ENCODE results near the gene FLNC.

The FLNC gene

DNA sequence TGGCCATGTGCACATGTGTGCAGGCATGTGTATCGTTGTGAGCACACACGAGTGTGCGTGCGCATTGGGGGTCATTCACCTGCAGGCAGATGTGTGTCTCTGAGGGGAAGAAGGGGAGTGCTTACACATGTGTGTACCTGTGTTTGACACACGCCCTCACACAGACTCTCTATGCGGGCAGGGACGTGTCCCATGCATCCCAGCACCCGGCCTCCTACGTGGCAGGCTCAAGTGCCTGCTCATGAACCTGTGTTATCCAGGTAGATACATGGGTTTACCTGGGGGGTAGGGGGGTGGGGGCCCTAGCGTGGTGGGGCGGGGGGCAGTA is 61.7 kb downstream of the FLNC start:
- H3K4me1 Mint-ChIP-seq, result peaks cover 2% of the 10 kb centered on the region
- H3K4me3 Mint-ChIP-seq, result no peak overlapping the region
- no peaks in the 10 kb centered on the region for H3K9me3 Mint-ChIP-seq
- CTCF ChIA-PET, result no interaction called here
- peaks cover 35% of the 10 kb centered on the region for H3K27me3 Mint-ChIP-seq
- no peaks in the 10 kb centered on the region for H3K36me3 Mint-ChIP-seq
- no peak for DNase-seq
- no peak overlapping the region for H3K27ac Mint-ChIP-seq

DNA sequence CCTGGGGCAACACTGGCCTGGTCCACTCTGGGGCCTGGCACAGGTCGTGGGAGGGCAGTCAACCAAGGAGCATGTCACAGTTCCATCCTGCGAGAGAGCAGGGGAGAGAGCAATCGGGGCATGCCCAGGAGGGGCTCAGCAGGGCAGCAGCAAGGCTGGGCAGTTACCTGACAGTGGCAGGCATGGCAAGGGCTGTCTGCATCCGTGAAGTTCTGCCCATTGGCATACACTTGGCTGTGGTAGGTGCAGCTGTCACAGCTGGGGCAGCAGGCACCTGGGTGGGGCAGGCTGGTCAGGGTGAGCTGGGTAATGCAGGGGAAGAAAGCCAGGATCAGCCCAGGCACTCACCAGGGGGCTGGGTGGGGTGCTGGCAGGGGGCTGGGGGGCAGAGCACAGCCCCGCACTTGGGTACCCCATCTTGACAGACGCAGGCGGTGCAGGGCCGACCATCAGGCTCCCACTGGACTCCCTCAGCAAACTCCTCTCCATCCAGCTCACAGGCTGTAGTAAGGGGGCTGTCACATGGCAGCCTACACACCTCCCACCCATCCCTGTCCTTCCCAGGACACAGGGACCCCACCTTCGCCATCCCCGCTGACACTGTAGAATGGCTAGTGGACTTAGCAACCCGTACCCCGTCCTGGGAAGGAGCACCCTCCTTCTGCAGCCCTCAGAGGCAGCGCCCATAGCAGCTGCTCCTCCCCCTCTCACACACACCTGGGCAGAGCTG is 62.5 kb downstream of the FLNC start:
- peaks cover 35% of the 10 kb centered on the region for H3K27me3 Mint-ChIP-seq
- CTCF ChIA-PET, result interaction anchor here (1.7 kb wide), 1 partner anchor 9 kb away, joined by 7 read pairs; no protein-coding TSS in a partner anchor
- no peak overlapping the region for H3K4me3 Mint-ChIP-seq
- no peak for DNase-seq
- H3K27ac Mint-ChIP-seq, result no peak overlapping the region
- H3K36me3 Mint-ChIP-seq, result no peaks in the 10 kb centered on the region
- peaks cover 2% of the 10 kb centered on the region for H3K4me1 Mint-ChIP-seq
- no peaks in the 10 kb centered on the region for H3K9me3 Mint-ChIP-seq

DNA sequence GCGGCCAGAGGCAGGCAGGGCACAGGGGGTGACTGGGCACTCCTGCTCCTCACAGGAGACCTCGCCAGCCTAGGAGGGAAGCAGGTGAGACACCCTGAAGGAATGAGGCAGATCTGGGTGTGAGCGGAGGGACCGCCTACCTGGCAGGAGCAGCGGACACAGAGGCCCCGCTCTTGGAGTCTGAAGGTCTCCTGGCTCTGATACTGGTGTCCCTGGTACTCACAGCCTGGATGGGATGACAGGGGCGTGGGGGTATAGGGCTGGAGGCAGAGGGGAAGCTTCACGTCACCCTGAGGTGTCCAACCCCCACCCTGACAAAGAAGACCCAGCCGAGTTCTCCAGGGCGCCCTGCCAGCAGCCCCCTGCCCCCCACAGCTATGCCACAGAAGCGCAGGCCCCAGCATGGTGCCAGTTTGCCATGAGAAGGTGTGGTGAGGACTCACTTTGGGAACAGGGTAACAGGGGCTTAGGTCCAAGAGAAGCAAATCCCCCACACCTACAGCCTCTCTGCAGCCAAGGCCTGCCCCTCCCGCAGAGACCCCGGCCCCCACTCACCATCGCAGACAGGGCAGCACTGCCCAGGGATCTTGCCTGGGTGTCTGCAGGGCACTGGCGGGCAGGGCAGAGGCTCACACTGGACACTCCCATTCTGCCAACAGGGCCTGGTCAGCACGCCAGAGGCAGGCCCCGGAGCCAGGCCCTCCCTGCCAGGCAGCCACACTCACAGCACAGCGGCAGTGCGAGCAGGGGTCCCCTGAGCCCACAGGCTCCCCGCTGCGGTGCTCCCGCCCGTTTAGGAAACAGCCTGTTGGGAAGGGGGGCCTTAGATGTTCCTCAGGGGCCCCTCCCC is 63.3 kb downstream of the FLNC start:
- CTCF ChIA-PET, result interaction anchor here (1.7 kb wide), 1 partner anchor 10 kb away, joined by 7 read pairs; no protein-coding TSS in a partner anchor
- DNase-seq, result no peak

DNA sequence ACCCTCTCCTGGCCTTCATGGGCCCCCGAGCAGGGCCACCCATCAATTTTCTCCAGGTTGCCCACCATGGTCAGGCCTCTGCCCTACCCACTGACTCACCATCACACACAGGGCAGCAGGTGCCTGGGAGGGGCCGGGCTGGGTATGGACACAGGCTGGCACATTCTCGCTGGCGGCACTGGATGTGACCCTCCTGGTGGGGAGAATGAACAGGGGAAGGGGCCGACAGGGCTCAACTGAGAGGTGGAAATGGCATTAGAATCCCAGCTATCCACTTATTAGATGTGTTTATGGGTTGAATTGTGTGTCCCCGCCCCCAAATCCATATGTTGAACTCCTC is 63.9 kb downstream of the FLNC start:
- Mint-ChIP-seq H3K27ac (no peak overlapping the region), H3K4me1 (peaks cover 2% of the 10 kb centered on the region), H3K9me3 (peaks cover 2% of the 10 kb centered on the region), H3K36me3 (peaks cover 3% of the 10 kb centered on the region), H3K27me3 (peaks cover 40% of the 10 kb centered on the region), H3K4me3 (no peak overlapping the region)
- CTCF ChIA-PET, result no interaction called here
- DNase-seq, result no peak

More for the DNA sequence above, 63.3 kb downstream of the FLNC start:
- Mint-ChIP-seq H3K36me3 (peaks cover 2% of the 10 kb centered on the region), H3K9me3 (peaks cover 1% of the 10 kb centered on the region), H3K27me3 (peaks cover 38% of the 10 kb centered on the region), H3K4me3 (no peak overlapping the region), H3K4me1 (peaks cover 2% of the 10 kb centered on the region), H3K27ac (no peak overlapping the region)

DNA sequence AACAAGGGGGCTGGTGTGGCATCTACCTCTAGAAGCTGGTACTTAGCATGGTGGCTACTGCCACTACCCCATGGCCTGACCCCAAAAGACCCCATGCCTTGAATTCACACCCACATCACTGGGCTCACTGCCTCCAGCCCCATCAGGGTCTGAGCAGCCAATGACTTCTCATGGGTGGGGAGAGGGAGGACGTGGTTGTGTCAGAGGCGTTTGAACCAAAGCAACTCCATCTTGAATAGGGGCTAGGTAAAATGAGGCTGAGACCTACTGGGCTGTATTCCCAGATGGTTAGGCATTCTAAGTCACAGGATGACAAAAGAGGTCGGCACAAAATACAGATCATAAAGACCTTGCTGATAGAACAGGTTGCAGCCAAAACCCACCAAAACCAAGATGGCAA is 65.1 kb downstream of the FLNC start:
- Mint-ChIP-seq H3K27me3 (peaks cover 40% of the 10 kb centered on the region), H3K4me3 (no peak overlapping the region), H3K4me1 (peaks cover 2% of the 10 kb centered on the region), H3K27ac (no peak overlapping the region), H3K9me3 (peaks cover 2% of the 10 kb centered on the region), H3K36me3 (peaks cover 3% of the 10 kb centered on the region)
- no peak for DNase-seq
- CTCF ChIA-PET, result no interaction called here

DNA sequence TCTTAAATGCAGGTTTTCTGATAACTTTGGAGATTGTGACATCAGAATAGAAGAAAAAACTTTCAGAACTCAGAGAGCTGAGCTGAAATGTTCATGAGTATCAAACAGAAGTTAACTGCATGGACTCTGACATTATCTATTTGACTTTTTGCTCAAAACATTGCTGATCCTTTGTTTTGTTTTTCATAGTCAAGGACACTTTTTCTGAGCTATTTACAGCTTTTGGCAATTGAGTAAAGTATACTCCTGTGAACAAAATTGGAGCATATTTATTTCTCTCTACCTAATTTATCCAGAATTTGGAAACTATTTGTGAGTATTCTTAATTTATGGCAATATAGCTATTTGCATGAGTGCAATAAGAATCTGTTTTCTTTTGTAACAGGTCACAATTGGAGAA is 69.2 kb downstream of the FLNC start:
- no peak for DNase-seq
- Mint-ChIP-seq H3K4me3 (no peak overlapping the region), H3K27ac (no peak overlapping the region), H3K4me1 (no peaks in the 10 kb centered on the region), H3K9me3 (peaks cover 2% of the 10 kb centered on the region), H3K36me3 (peaks cover 3% of the 10 kb centered on the region), H3K27me3 (peaks cover 23% of the 10 kb centered on the region)
- CTCF ChIA-PET, result interaction anchor here (1.3 to 1.5 kb wide), 2 partner anchors 192 to 311 kb away, joined by 5 read pairs; no protein-coding TSS in a partner anchor

DNA sequence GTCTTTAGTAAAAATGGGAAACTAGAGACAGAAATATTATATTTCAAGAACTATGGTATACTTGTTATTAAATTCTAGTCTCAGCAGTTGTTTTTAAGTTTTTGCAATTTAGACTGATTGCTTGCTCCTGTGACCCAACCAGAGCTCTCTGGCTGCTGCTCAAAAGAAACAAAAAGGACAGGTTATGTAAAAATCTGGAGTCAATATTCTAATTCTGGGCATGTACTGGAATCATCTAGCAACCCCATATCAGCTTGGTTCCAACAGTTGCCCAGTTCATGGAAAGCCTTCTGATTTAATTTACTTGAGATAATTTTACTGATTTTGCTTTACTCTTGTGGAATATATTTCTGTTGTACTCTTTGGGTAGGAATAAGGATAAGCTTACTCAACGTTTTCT is 70.0 kb downstream of the FLNC start:
- no peak for DNase-seq
- Mint-ChIP-seq H3K9me3 (peaks cover 2% of the 10 kb centered on the region), H3K27ac (no peak overlapping the region), H3K36me3 (peaks cover 3% of the 10 kb centered on the region), H3K4me3 (no peak overlapping the region), H3K4me1 (no peaks in the 10 kb centered on the region), H3K27me3 (peaks cover 27% of the 10 kb centered on the region)
- CTCF ChIA-PET, result interaction anchor here (1.3 to 1.5 kb wide), 2 partner anchors 191 to 310 kb away, joined by 5 read pairs; no protein-coding TSS in a partner anchor

DNA sequence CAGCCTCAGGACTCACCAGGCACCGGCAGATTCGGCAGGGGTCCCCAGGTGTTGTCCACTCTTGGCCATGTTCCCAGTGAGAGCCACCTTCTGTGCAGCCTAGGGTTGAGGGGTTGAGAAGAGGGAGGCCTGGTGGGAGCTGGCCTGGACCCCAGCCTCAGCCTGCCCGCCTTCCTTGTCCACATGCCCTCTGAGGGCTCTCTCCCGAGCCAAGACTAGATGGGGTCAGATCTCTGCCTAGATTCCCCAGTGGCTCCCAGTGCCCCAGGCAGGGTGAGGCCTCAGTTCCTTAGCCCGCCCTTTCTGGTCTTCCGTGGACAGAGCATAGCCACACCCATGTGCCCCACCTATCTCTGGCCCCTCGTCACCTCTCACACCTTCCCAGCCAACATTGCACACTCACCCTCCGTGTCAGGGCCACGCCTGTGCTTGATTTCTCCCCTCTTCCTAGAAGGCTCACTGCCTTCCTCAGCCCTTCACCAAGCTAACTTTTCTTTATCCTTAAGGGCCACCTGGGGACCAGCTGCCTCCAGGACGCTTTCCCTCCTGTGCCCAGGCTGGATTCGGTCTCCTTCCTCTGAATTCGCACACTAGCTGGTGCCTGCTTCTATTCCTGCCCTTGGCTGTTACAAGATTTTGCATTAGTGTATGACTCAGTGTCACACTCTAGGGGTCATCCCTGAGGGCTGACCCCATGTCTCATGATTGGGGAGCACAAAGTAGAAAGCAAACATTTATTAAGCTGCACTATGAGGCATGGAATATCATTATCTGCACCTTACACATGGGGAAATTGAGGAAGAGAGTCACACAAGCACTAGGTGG is 72.8 kb downstream of the FLNC start:
- CTCF ChIA-PET, result interaction anchor here (1.1 to 3.5 kb wide), 4 partner anchors 40 to 308 kb away, joined by 3 to 25 read pairs (median 3); partner anchors contain the start of gene ATP6V1F
- Mint-ChIP-seq H3K27ac (no peak overlapping the region), H3K4me1 (no peaks in the 10 kb centered on the region), H3K27me3 (peaks cover 43% of the 10 kb centered on the region), H3K4me3 (no peak overlapping the region), H3K9me3 (peaks cover 2% of the 10 kb centered on the region), H3K36me3 (peaks cover 3% of the 10 kb centered on the region)
- peak; percentile 11 for DNase-seq

DNA sequence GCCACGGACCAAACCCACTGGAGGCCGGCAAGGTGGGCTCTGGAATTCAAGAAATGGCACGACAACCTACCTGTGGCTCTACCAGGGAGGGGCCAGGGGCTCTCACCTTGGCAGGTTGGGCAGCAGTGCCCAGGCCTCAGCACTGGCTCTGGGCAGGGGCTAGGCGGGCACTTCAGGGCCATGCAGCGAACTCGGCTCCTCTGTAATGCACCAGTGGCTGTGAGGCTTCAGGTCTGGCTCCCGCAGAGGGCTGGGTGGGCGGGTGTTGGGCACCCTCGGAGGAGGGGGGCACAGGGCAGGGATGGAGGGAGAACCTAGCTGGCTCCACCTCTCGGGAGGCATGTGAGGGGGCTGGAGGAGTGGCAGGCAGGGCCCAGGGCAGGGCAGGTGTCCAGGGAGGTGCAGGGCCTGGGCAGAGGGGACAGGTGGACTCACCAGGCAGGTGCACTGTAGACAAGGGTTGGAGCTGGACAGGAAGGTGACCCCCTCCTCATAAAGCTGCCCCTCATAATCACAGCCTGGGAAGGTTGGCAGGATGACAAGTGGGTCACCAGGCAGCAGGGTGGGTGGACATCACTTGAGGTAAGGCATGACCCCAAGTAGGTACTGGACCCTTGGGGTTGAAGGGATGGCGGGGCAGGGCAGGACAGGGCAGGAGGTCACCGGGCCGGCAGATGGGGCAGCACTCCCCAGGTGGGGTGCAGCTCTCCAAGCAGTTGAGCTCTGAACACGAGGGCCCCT is 73.6 kb downstream of the FLNC start:
- no peaks in the 10 kb centered on the region for H3K9me3 Mint-ChIP-seq
- no peak overlapping the region for H3K27ac Mint-ChIP-seq

DNA sequence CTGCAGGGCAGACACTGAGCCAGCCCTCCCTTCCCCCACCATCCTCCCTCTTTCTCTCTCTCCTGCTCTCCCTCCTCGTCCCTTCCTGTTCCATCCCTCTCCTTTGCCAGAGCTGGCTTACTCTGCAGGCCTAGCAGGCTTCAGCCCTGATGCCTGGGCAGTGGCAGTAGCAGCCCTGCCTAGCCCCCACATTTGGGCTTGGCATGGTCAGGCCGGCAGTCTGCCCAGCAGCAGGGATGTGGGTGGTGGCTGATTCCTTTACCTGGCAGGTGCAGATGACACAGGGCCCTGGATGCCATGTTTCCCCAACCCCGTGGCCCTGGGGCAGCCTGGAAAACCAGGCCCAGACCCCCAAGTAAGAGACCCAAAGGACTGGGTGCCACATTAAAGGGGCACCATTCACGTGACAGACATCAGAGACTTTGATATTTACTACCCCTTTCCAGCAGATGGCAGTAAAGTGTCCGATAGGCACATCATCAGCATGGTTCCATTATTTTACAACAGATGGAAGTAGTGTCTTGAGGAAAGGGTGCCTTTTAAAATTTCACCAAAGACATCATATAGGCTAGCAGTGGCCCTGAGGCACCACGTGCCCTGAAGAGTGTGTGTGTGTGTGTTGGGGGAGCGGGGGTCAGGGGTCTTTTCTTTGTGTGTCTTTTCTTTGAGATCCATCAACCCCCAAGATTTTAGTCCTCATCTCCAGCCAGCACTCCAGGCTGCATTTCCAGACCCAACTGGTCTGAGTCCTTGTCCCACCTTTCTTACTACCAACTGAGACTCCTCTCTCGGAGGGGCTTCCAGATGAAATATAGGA is 74.4 kb downstream of the FLNC start:
- Mint-ChIP-seq H3K4me1 (no peaks in the 10 kb centered on the region), H3K36me3 (no peaks in the 10 kb centered on the region), H3K4me3 (no peak overlapping the region), H3K9me3 (no peaks in the 10 kb centered on the region), H3K27me3 (peaks cover 55% of the 10 kb centered on the region), H3K27ac (no peak overlapping the region)
- CTCF ChIA-PET, result interaction anchor here (0.7 to 3.5 kb wide), 4 partner anchors 42 to 259 kb away, joined by 3 to 25 read pairs (median 4); partner anchors contain the start of gene ATP6V1F
- DNase-seq, result peak; percentile 30

More for the DNA sequence above, 73.6 kb downstream of the FLNC start:
- Mint-ChIP-seq H3K27me3 (peaks cover 47% of the 10 kb centered on the region), H3K4me1 (no peaks in the 10 kb centered on the region), H3K4me3 (no peak overlapping the region), H3K36me3 (no peaks in the 10 kb centered on the region)
- CTCF ChIA-PET, result interaction anchor here (0.7 to 3.5 kb wide), 5 partner anchors 41 to 307 kb away, joined by 3 to 25 read pairs (median 4); partner anchors contain the start of gene ATP6V1F
- DNase-seq, result peak; percentile 19

DNA sequence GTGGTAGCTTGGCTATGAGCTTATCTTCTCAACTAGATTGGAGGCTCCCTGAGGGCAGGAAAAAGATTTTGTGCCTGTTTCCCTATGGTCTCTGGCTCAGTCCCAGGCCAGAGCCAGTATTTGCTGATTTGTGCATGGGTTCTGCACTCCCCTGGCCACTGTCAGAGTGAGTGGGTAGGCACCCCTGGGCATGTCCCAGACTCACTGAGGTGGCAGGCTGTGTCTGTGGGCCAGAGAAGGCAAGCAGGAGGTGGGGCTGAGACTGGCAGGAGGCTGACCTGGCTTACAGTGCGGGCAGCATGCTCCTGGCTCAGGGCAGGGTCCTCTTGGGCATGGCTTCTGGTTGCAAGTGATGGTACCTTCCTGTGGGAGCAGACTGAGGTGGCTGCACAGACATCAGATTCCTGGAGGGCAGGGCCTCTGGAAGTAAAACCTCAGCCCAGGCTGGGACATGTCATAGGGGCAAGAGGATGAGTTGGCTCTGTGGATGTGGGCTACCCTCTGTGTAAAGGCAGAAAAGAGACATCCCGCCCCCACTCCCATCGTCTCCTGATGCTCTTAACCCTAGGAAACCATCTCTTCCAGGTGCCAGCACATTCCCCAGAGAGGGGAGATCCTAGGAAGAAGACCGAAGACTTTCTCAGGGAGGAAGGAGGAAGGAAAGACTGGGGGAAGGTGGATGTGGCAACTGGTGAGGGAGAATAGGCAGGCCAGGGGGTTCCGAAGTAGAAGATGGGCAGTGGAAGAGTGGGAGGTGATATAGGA is 76.0 kb downstream of the FLNC start:
- H3K27ac Mint-ChIP-seq, result no peak overlapping the region

More for the DNA sequence above, 76.0 kb downstream of the FLNC start:
- Mint-ChIP-seq H3K4me1 (no peaks in the 10 kb centered on the region), H3K36me3 (no peaks in the 10 kb centered on the region), H3K9me3 (no peaks in the 10 kb centered on the region), H3K4me3 (no peak overlapping the region), H3K27me3 (peaks cover 71% of the 10 kb centered on the region)
- CTCF ChIA-PET, result interaction anchor here (1.1 kb wide), 1 partner anchor 184 kb away, joined by 7 read pairs; no protein-coding TSS in a partner anchor
- DNase-seq, result peak; percentile 5
